Adipose tissue (tissue), 3 donors: Measurements from ENCODE around the gene CAMKK2. TPM values are rescaled to one million over a fixed set of nuclear protein-coding genes. Genes with fewer than 3 reads are reported as not detected.
"Not testable (repeated sequence)": the region's sequence is repeated elsewhere in the genome, so short reads cannot be mapped to it uniquely, and the experiment has no call there.

Experiments
- H3K27ac ChIP-seq: one replicate; pipeline ENCODE4 v1.5.1; 2013; ENCODE audit warnings: low read depth, low read length
- WGBS, 3 donors: extraction: QIAGEN DNeasy Blood & Tissue Kit; methylation state at CpG; one replicate each; pipeline ENCODE4 v1.1.7; 2013; 5-methylcytosine and 5-hydroxymethylcytosine counted together
- polyA plus RNA-seq, 3 donors: library from polyadenylated mRNA; stranded (reverse); fragments of 200-250 nt; gene quantifications; one replicate each; pipeline ENCODE4 v1.2.3, GENCODE V29; 2013
- donor health status: healthy with polysubstance abuse.
- donor health status: Bipolar disorder and iron deficiency.
- donor health status: healthy.

Gene CAMKK2
- polyA plus RNA-seq, 3 donors, result 10.6 to 39.8 (median 22.0) TPM

DNA sequence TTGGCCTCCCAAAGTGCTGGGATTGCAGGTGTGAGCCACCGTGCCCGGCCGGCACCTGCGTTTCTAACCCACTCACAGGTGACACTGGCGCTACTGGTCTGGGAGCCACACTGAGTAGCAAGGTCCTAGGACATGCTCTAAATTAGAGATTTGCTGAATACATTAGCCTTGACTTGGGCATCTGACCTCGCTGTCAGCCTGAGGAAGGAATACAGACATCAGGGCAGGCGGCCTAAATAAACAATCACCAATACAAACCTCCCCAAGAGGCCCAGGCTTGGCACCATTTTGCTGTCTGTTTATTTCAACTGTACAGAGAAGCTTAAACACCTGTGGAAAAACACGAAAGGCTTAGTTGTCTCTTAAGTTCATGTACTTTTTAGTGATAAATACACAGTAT, 59.1 kb downstream of the CAMKK2 start:
- H3K27ac ChIP-seq, result no peak overlapping the region

DNA sequence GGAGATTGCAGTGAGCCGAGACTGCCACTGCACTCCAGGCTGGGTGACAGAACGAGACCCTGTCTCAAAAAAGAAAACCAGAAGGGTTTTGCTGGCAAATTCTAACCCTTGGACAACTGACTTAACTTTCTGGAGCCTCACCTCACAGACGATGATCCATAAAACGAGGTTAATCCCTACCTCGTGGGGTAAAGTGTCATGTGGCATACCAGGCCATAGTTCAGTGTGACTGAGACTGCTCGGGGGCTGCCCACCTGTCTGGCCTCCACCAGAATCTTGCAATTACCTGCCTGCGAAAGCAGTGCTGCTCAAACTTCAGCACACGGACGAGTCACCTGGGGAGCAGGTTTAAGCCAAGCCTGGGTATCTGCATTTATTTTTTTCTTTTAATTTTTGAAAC, 59.7 kb downstream of the CAMKK2 start:
- no peak overlapping the region for H3K27ac ChIP-seq
- 88 to 94% (median 91%) methylated on average over 9 of the region's 9 CpGs for WGBS, 3 donors

More for the DNA sequence above, 59.1 kb downstream of the CAMKK2 start:
- WGBS, 3 donors, result 38 to 88% (median 87%) methylated on average over 8 of the region's 8 CpGs

GRCh38 chr12:121233628-121234020, 62.9 kb downstream of the CAMKK2 start:
- H3K27ac ChIP-seq, result no peak overlapping the region
- 87 to 89% (median 88%) methylated on average over 11 of the region's 11 CpGs for WGBS, 3 donors

- 92 to 94% (median 92%) methylated on average over 14 of the region's 14 CpGs for WGBS, 3 donors
- H3K27ac ChIP-seq, result no peak overlapping the region
These were observed 63.4 kb downstream of the CAMKK2 start for GRCh38 chr12:121232977-121233627.

GRCh38 chr12:121232163-121232562, 64.3 kb downstream of the CAMKK2 start:
- 79 to 86% (median 83%) methylated on average over 16 of the region's 16 CpGs for whole genome bisulfite sequencing, 3 donors
- H3K27ac ChIP-seq, result no peak overlapping the region

GRCh38 chr12:121230538-121230907, 66.0 kb downstream of the CAMKK2 start:
- H3K27ac ChIP-seq, result no peak overlapping the region
- 86 to 89% (median 87%) methylated on average over 12 of the region's 12 CpGs for WGBS, 3 donors

DNA sequence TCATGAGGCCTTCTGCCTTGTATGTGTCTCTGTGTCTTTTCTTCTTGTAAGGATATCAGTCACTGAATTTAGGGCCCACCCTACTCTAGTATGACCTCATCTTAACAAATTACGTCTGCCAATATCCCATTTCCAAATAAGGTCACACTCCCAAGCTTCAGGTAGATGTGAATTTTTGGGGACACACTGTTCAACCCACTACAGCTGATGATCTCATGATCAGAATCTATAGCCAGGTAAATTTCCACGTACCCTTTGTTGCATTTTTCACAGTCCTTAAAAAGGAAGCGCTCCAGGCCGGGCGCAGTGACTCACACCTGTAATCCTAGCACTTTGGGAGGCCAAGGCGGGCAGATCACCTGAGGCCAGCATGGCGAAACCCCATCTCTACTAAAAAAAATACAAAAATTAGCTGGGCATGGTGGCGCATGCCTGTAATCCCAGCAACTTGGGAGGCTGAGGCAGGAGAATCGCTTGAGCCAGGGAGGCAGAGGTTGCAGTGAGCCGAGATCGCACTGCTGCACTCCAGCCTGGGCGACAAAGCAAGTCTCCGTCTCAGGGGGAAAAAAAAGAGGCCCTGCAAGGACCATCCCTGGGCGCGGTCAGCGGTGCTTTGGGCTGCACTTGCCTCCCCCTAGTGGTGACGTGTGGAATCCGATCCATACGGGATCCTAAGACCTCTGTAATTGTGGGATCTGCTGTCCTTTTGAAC, 66.5 kb downstream of the CAMKK2 start:
- not testable (repeated sequence) for H3K27ac ChIP-seq
- WGBS, 3 donors, result 42 to 45% (median 42%) methylated on average over 19 of the region's 19 CpGs

DNA sequence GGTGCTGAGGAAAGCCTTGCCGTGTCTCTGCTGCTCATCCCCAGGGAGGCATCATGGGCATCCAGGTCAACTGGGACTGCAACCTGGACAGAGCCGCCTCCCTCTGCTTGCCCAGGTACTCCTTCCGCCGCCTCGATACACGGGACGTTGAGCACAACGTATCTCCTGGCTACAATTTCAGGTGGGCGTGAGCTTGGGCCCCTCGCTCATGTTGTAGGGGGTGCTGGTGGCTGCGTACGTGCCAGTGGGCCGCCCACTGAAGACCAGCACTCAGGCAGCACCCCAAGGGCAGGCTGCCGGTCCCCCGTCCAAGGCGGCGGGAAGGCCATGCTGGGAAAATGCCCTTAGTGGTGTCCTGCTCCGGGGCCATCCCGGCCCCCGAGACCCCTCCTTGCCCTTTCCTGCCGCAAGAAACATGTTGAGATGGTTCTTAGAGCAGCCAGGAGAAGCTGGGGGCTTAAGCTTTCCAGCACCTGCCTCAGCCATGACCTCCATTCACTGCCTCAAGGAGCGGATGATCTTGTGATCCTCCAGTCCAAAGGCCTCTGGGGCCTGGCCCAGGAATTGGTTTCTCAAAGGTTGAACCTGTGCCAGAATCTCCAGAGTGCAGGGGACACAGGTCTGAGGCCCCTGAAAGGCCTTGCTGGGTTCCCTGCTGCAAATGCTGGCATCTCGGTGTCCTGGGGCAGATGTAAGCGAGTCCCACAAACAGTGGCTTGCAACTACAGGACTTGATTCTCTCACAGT, 67.4 kb downstream of the CAMKK2 start:
- 96 to 97% (median 96%) methylated on average over 24 of the region's 24 CpGs for WGBS, 3 donors

GRCh38 chr12:121227294-121227693, 69.2 kb downstream of the CAMKK2 start:
- WGBS, 3 donors, result 29 to 87% (median 81%) methylated on average over 9 of the region's 9 CpGs
- H3K27ac ChIP-seq, result no peak overlapping the region

More for the DNA sequence above, 67.4 kb downstream of the CAMKK2 start:
- H3K27ac ChIP-seq, result no peak overlapping the region

GRCh38 chr12:121226871-121227270, 69.6 kb downstream of the CAMKK2 start:
- H3K27ac ChIP-seq, result not testable (repeated sequence)
- whole genome bisulfite sequencing, 3 donors, result 88 to 95% (median 93%) methylated on average over 8 of the region's 8 CpGs

- H3K27ac ChIP-seq, result no peak overlapping the region
- 81 to 89% (median 86%) methylated on average over 8 of the region's 8 CpGs for WGBS, 3 donors
These were observed 70.1 kb downstream of the CAMKK2 start for GRCh38 chr12:121226399-121226798.

- H3K27ac ChIP-seq, result no peak overlapping the region
- WGBS, 3 donors, result 57 to 76% (median 71%) methylated on average over 8 of the region's 8 CpGs
These were observed 71.9 kb downstream of the CAMKK2 start for GRCh38 chr12:121224591-121224990.

DNA sequence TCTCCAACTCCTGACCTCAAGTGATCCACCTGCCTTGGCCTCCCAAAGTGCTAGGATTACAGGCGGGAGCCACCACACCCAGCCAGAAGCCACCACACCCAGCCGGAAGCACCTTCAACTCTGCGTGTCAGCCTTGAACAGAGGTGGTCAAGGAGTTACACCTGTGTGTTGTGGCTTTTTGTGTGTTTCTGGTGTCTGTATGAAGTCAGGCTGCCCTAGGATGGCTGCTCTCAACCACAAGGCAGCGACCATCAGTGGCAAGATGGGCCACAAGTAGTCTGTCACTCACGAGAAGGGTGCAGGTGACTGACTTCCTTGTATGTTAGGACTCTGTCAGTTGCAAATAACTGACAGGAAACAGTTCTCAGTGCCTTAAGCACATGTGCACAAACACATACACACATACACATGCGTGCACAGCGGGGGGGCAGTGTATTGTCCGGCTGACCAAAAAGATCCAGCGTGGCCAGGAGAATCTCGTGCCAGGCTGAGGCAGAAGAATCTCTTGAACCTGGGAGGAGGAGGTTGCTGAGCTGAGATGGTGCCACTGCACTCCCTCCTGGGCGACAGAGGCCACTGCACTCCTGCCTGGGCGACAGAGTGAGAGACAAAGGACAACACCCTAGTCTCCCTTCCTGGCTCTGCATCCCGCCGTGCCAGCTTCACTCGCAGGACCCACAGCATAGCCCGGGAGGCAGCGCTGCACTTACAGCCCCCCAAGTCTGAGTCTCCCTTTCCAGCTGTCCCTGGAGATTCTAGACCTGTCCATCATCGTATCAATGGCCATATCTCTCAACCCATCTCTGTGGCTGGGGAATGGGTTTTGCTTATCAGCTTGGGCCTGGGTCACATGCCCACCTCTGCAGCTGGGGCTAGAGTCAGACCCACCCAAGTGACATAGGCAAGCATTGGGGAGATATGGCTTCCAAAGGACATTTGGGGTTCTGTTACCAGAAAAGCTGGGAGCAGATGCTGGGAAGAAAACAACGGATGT, 72.9 kb downstream of the CAMKK2 start:
- WGBS, 3 donors, result 72 to 76% (median 74%) methylated on average over 19 of the region's 19 CpGs
- no peak overlapping the region for H3K27ac ChIP-seq

GRCh38 chr12:121222847-121223246, 73.7 kb downstream of the CAMKK2 start:
- WGBS, 3 donors, result 83 to 92% (median 84%) methylated on average over 10 of the region's 10 CpGs
- no peak overlapping the region for H3K27ac ChIP-seq

GRCh38 chr12:121219353-121219986, 77.0 kb downstream of the CAMKK2 start:
- no peak overlapping the region for H3K27ac ChIP-seq
- WGBS, 3 donors, result 94 to 100% (median 98%) methylated on average over 3 of the region's 3 CpGs

DNA sequence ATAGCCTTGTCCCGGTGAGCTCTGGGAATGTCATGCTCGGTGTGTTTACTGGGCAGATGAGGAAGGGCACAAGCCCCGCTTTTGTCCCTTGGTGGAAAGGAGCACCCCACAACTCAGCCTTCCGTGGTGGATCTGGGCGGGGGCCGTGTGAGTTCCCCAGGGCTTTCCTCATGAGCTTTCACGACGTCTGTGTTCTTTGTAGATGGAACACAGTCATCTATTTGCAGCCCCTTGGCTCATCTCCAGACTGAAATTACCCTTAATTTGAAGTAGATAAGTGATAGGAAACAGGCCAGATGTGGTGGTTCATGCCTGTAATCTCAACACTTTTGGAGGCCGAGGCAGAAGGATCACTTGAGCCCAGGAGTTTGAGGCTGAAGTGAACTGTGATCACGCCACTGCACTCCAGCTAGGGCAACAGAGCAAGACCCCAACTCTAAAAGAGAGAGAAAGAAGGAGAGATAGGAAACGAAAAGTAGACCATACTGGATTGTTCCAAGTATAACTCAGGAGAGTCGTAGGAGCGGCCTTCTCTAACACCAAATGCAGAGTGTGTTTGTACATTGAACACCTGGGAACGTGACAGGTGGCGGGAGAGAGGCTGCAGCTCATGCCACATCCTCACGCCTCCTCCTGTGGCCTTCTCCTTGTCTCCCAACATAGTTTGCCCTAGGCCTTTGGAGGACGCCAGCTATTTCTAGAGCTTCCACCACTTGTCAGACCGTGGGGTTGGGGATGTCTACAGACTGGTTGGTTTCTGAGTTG, 77.7 kb downstream of the CAMKK2 start:
- H3K27ac ChIP-seq, result no peak overlapping the region
- WGBS, 3 donors, result 38 to 92% (median 89%) methylated on average over 18 of the region's 18 CpGs

DNA sequence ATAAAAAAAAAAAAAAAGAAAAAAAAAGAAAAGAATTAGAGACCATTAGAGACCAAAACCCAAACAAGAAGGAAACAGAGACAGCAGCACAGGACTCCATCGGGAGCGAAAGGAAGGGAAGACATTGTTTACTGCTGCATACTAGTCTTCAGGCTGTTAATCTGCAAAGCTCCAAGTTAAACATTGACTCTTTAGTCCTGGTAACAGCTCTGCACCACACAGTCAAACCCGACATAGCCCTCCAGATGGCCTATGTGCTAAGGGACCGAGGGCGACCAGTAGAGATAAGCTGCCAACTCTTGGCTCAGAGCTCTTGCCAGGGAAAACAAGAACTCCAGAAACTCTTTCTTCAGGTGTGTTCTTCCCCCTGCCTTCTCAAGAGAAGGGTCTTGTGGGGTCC, 78.7 kb downstream of the CAMKK2 start:
- H3K27ac ChIP-seq, result no peak overlapping the region
- 37 to 94% (median 88%) methylated on average over 5 of the region's 5 CpGs for WGBS, 3 donors
